ENCODE measurements around the gene MEGF8.

The MEGF8 gene

GRCh38 chr19:42323473-42323851 is 2.0 kb upstream of the MEGF8 start:
- no peak overlapping the region for H3K4ac ChIP-seq (ENCODE audit: low read depth, low read length)
- no peak overlapping the region for H4K8ac ChIP-seq (ENCODE audit: low read depth, low read length)
- H4K5ac ChIP-seq (ENCODE audit: low read length), result no peak overlapping the region
- H3K27me3 ChIP-seq (ENCODE audit: insufficient read depth, low read length, poor library complexity), result peaks cover 4% of the 10 kb centered on the region
- peak overlapping the region; percentile 29 for H3K4me2 ChIP-seq (ENCODE audit: low read length)
- H3K23ac ChIP-seq (ENCODE audit: low read length), result peak overlapping the region; percentile 6
- H3K18ac ChIP-seq (ENCODE audit: low read length), result no peak overlapping the region
- no peak overlapping the region for H2BK5ac ChIP-seq (ENCODE audit: low read length)
- H3K9ac ChIP-seq (ENCODE audit: low read length), result no peak overlapping the region
- no peak overlapping the region for H3K4me3 ChIP-seq (ENCODE audit: low read length)
- DNase-seq, result peak; percentile 75
- H3K56ac ChIP-seq (ENCODE audit: low read length), result peak overlapping the region; percentile 74
- H3K27ac ChIP-seq (ENCODE audit: low read depth, low read length), result no peak overlapping the region
- H3K4me1 ChIP-seq (ENCODE audit: control insufficient read depth, low read depth, low read length), result no peaks in the 10 kb centered on the region
- no peak overlapping the region for H2BK120ac ChIP-seq (ENCODE audit: low read depth, low read length)
- H2AK5ac ChIP-seq (ENCODE audit: low read length), result no peak overlapping the region
- WGBS (ENCODE audit: extremely low coverage, insufficient coverage, low lambda C conversion rate), result no CpG with 5 or more reads among the region's 29 CpGs
- no peak overlapping the region for H2BK15ac ChIP-seq (replicated peaks; ENCODE audit: low read depth)
- H3K79me1 ChIP-seq (ENCODE audit: low read length), result peaks cover 13% of the 10 kb centered on the region
- H3K79me2 ChIP-seq (ENCODE audit: control insufficient read depth, insufficient read depth, low read length), result peaks cover 3% of the 10 kb centered on the region
- no peaks in the 10 kb centered on the region for H3K36me3 ChIP-seq (ENCODE audit: control insufficient read depth, insufficient read depth, low read length)

DNA sequence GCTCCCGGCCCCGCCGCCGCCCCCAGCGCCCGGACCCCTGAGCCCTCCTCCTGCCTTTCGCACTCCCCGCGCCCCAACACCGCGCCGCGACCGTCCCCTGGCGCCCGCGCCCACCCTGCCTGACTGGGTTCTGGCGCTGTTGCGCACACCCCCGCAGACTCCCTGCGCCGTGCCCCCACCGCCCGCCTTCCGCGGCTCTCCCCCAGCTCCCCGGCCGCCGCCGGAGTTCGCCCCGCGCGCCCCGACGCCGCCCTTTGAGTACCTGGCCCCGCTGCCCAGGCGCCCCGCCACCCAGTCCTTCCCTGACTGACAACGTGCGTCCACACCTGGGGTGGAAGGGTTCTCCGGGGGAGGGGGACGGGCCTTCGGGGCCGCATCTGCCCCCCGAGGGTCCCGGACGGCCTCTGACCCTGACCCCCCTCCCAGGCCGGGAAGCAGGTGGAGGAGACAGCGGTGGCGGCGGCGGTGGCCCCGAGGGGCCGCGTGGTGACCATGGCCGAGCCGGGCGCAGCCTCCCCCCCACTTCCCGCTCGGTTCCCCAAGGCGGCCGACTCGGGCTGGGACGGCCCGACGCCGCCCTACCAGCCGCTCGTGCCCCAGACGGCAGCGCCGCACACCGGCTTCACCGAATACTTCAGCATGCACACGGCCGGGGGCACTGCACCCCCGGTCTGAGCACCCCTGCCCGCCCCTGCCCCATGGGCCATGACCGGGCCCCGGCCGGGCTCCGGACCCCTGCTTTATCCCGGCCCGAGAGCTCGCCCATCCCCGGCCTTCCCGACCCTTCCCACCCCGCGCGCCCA is 1.4 kb upstream of the MEGF8 start:
- Histone ChIP-seq H2BK15ac (replicated peaks; ENCODE audit: low read depth) (no peak overlapping the region), H3K23ac (ENCODE audit: low read length) (no peak overlapping the region), H4K5ac (ENCODE audit: low read length) (no peak overlapping the region), H3K27ac (ENCODE audit: low read depth, low read length) (no peak overlapping the region), H3K4me1 (ENCODE audit: control insufficient read depth, low read depth, low read length) (no peaks in the 10 kb centered on the region), H3K36me3 (ENCODE audit: control insufficient read depth, insufficient read depth, low read length) (no peaks in the 10 kb centered on the region), H3K4me2 (ENCODE audit: low read length) (peak overlapping the region; percentile 52), H3K4me3 (ENCODE audit: low read length) (no peak overlapping the region), H3K18ac (ENCODE audit: low read length) (no peak overlapping the region), H3K9ac (ENCODE audit: low read length) (peak overlapping the region; percentile 42), H2BK120ac (ENCODE audit: low read depth, low read length) (no peak overlapping the region), H4K8ac (ENCODE audit: low read depth, low read length) (no peak overlapping the region), H3K27me3 (ENCODE audit: insufficient read depth, low read length, poor library complexity) (peaks cover 4% of the 10 kb centered on the region), H2AK5ac (ENCODE audit: low read length) (no peak overlapping the region), H3K56ac (ENCODE audit: low read length) (peak overlapping the region; percentile 74), H3K4ac (ENCODE audit: low read depth, low read length) (no peak overlapping the region), H3K79me1 (ENCODE audit: low read length) (peaks cover 13% of the 10 kb centered on the region), H3K79me2 (ENCODE audit: control insufficient read depth, insufficient read depth, low read length) (peaks cover 3% of the 10 kb centered on the region), H2BK5ac (ENCODE audit: low read length) (no peak overlapping the region)
- peak; percentile 21 for DNase-seq
- WGBS (ENCODE audit: extremely low coverage, insufficient coverage, low lambda C conversion rate), result no CpG with 5 or more reads among the region's 92 CpGs

DNA sequence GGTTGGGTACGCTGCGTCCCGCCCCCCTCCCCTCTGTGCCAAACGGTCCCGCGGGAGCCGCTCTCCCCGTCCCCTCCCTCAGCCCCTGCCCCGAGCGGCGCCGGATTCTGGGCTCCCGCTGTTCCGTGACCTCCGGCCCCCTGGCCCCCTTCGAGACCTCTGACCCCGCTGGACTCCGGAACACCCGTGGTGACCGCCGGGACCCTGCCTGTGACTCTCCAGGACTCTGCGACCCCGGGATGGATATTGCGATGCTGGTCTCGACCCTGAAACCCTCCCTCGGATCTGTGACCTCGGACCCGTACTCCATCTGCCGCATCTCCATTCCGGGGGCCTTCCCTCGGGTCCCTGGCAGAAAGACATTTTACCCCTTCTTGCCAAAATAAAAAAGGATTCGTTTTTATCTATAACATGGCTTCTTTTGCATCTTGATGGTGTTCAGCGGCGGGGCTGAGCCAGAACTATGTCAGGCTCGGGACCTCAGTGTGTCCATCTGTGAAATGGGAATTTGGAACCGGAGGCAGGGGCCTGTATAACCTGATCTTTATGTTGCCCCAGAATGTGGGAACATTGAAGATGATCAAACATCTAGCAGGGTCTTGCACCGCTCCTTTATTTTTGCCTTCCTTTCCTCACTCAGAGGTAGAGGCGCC is 654 bp upstream of the MEGF8 start:
- Histone ChIP-seq H3K79me2 (ENCODE audit: control insufficient read depth, insufficient read depth, low read length) (peaks cover 3% of the 10 kb centered on the region), H4K8ac (ENCODE audit: low read depth, low read length) (no peak overlapping the region), H3K9ac (ENCODE audit: low read length) (peak overlapping the region; percentile 59), H3K4me2 (ENCODE audit: low read length) (peak overlapping the region; percentile 71), H3K36me3 (ENCODE audit: control insufficient read depth, insufficient read depth, low read length) (no peaks in the 10 kb centered on the region), H3K27ac (ENCODE audit: low read depth, low read length) (no peak overlapping the region), H3K4me3 (ENCODE audit: low read length) (peak overlapping the region; percentile 19), H2BK120ac (ENCODE audit: low read depth, low read length) (no peak overlapping the region), H3K23ac (ENCODE audit: low read length) (peak overlapping the region; percentile 89), H3K4ac (ENCODE audit: low read depth, low read length) (no peak overlapping the region), H3K56ac (ENCODE audit: low read length) (peak overlapping the region; percentile 71), H2BK15ac (replicated peaks; ENCODE audit: low read depth) (no peak overlapping the region), H3K18ac (ENCODE audit: low read length) (no peak overlapping the region), H2BK5ac (ENCODE audit: low read length) (no peak overlapping the region), H3K27me3 (ENCODE audit: insufficient read depth, low read length, poor library complexity) (peaks cover 4% of the 10 kb centered on the region), H4K5ac (ENCODE audit: low read length) (no peak overlapping the region), H3K4me1 (ENCODE audit: control insufficient read depth, low read depth, low read length) (no peaks in the 10 kb centered on the region), H3K79me1 (ENCODE audit: low read length) (peaks cover 13% of the 10 kb centered on the region), H2AK5ac (ENCODE audit: low read length) (no peak overlapping the region)
- DNase-seq, result no peak
- no CpG with 5 or more reads among the region's 38 CpGs for WGBS (ENCODE audit: extremely low coverage, insufficient coverage, low lambda C conversion rate)

DNA sequence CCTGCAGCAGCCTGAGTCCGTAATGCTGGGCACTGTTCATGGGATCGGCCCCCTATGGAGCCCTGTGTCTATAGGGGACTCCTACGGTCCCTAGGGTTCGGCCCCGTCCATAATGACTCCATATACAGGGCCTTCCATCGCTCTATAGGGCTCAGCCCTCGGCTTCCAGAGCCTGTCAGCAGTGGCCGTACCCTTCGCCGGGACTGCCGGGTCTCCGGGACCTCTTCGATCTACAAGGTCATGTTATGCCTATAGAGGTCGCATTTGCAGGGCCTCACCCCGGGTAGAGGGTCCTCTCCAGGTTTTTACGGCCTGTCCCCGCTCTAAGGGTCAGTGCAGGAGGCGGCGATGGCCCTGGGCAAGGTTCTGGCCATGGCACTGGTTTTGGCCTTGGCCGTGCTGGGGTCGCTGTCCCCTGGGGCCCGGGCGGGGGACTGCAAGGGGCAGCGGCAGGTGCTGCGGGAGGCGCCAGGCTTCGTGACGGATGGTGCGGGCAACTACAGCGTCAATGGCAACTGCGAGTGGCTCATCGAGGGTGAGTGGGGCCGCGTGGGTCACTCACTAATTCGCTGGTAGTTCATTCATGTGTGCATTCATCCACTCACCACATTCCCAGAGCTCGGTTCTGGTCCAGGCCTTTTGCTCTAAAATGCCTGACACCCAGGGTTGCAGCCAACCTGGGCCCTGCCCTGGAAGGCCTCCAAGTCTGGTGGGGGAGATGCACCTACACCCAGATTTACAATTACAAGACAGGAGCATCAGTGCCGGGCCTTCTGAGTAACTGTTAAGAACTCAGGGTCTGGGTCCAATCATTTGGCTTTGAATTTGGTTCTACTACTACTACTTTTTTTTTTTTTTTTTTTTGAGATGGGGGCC is 699 bp downstream of the MEGF8 start:
- no CpG with 5 or more reads among the region's 37 CpGs for WGBS (ENCODE audit: extremely low coverage, insufficient coverage, low lambda C conversion rate)
- H3K27me3 ChIP-seq (ENCODE audit: insufficient read depth, low read length, poor library complexity), result peaks cover 4% of the 10 kb centered on the region
- H3K4me2 ChIP-seq (ENCODE audit: low read length), result peak overlapping the region; percentile 63
- H2BK15ac ChIP-seq (replicated peaks; ENCODE audit: low read depth), result no peak overlapping the region
- H3K4ac ChIP-seq (ENCODE audit: low read depth, low read length), result peak overlapping the region; percentile 66
- no peak overlapping the region for H4K5ac ChIP-seq (ENCODE audit: low read length)
- no peak overlapping the region for H3K23ac ChIP-seq (ENCODE audit: low read length)
- peaks cover 3% of the 10 kb centered on the region for H3K79me2 ChIP-seq (ENCODE audit: control insufficient read depth, insufficient read depth, low read length)
- no peak overlapping the region for H3K27ac ChIP-seq (ENCODE audit: low read depth, low read length)
- no peaks in the 10 kb centered on the region for H3K36me3 ChIP-seq (ENCODE audit: control insufficient read depth, insufficient read depth, low read length)
- H4K8ac ChIP-seq (ENCODE audit: low read depth, low read length), result no peak overlapping the region
- H2BK120ac ChIP-seq (ENCODE audit: low read depth, low read length), result no peak overlapping the region
- peak overlapping the region; percentile 94 for H3K4me3 ChIP-seq (ENCODE audit: low read length)
- no peak overlapping the region for H2BK5ac ChIP-seq (ENCODE audit: low read length)
- H3K4me1 ChIP-seq (ENCODE audit: control insufficient read depth, low read depth, low read length), result no peaks in the 10 kb centered on the region
- peak overlapping the region; percentile 96 for H3K9ac ChIP-seq (ENCODE audit: low read length)
- H3K79me1 ChIP-seq (ENCODE audit: low read length), result peaks cover 13% of the 10 kb centered on the region
- H3K56ac ChIP-seq (ENCODE audit: low read length), result peak overlapping the region; percentile 93
- H3K18ac ChIP-seq (ENCODE audit: low read length), result peak overlapping the region; percentile 77
- no peak overlapping the region for H2AK5ac ChIP-seq (ENCODE audit: low read length)
- peak; percentile 59 for DNase-seq

DNA sequence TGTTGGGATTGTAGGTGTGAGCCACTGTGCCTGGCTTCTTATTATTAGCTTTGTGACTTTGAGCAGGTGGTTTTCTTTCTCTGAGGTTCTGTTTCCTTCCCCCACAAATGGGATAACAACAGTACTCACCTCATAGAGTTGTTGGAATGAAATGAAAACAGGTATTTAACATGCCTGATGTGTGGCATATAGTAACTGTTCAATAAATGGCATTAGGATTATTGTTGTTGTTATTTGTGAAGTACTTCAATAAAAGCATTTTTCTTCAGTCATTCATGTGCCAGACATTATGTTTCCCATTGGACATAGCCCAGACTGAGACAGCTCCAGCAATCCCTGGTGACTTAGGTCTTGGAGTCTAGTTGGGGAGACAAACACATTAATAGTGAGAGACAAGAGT is 1.5 kb downstream of the MEGF8 start:
- DNase-seq, result no peak
- H4K5ac ChIP-seq (ENCODE audit: low read length), result no peak overlapping the region
- H2BK5ac ChIP-seq (ENCODE audit: low read length), result no peak overlapping the region
- H2BK120ac ChIP-seq (ENCODE audit: low read depth, low read length), result no peak overlapping the region
- H3K4me2 ChIP-seq (ENCODE audit: low read length), result no peak overlapping the region
- H3K27ac ChIP-seq (ENCODE audit: low read depth, low read length), result no peak overlapping the region
- H4K8ac ChIP-seq (ENCODE audit: low read depth, low read length), result no peak overlapping the region
- H3K27me3 ChIP-seq (ENCODE audit: insufficient read depth, low read length, poor library complexity), result peaks cover 4% of the 10 kb centered on the region
- H3K9ac ChIP-seq (ENCODE audit: low read length), result no peak overlapping the region
- no peak overlapping the region for H3K4me3 ChIP-seq (ENCODE audit: low read length)
- no peaks in the 10 kb centered on the region for H3K4me1 ChIP-seq (ENCODE audit: control insufficient read depth, low read depth, low read length)
- H3K79me1 ChIP-seq (ENCODE audit: low read length), result peaks cover 13% of the 10 kb centered on the region
- H3K36me3 ChIP-seq (ENCODE audit: control insufficient read depth, insufficient read depth, low read length), result no peaks in the 10 kb centered on the region
- no peak overlapping the region for H3K56ac ChIP-seq (ENCODE audit: low read length)
- no peak overlapping the region for H3K23ac ChIP-seq (ENCODE audit: low read length)
- H3K4ac ChIP-seq (ENCODE audit: low read depth, low read length), result no peak overlapping the region
- H2BK15ac ChIP-seq (replicated peaks; ENCODE audit: low read depth), result no peak overlapping the region
- no peak overlapping the region for H3K18ac ChIP-seq (ENCODE audit: low read length)
- peaks cover 3% of the 10 kb centered on the region for H3K79me2 ChIP-seq (ENCODE audit: control insufficient read depth, insufficient read depth, low read length)
- no peak overlapping the region for H2AK5ac ChIP-seq (ENCODE audit: low read length)

All from mesendoderm (in vitro differentiated cells).